GM10248 (cell line): ENCODE data around the gene GOLGA6L7.
"Not testable (repeated sequence)": the region's sequence is repeated elsewhere in the genome, so short reads cannot be mapped to it uniquely, and the experiment has no call there.

Experiments used
- CTCF ChIA-PET: fragments of 300-600 bp; sonication (Branson Sonifier 250); formaldehyde crosslinking; extraction: SDS; loops from one replicate; lab custom pipeline; 2021; ENCODE audit warnings: antibody characterized with exemption; lab: Yijun Ruan, JAX
- POLR2A ChIA-PET: fragments of 350-650 bp; sonication (Branson Sonifier 250); formaldehyde crosslinking; extraction: SDS; loops from one replicate; lab custom pipeline; 2020; ENCODE audit warnings: antibody characterized with exemption; lab: Yijun Ruan, JAX
- DNase-seq: peaks from one replicate; pipeline ENCODE4 v3.0.0; 2012; ENCODE audit errors: extremely low spot score
- TF ChIP-seq, protein P1 (sequence below): IDR thresholded peaks from 2 replicates; pipeline ENCODE4 v1.5.1; 2012; ENCODE audit warnings: mild to moderate bottlenecking, low read depth; ENCODE audit errors: extremely low read depth, missing control alignments, control extremely low read depth

Gene GOLGA6L7, protein sequence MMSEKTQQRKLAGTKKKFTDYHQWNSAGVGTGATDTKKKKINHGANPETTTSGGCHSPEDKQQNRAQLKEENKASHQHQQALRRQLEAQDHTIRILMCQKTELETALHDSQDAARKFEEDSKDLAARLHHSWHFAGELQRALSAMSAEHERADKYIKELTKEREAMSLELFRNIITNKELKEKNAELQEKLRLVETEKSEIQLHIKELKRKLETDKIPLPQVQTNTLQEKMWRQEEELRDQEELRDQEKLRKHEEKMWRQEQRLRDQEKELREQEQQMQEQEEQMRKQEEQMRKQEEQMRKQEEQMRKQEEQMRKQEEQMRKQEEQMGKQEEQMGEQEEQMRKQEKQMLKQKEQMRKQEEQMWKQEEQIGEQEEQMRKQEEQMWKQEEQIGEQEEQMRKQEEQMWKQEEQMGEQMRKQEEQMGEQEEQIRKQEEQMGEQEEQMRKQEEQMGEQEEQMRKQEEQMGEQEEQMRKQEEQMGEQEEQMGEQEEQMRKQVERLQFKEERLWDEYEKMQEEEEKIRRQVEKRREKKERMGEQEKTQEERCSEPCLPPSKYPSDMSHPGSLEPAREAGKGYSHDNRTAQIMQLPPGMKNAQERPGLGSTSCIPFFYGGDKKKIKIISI

DNA sequence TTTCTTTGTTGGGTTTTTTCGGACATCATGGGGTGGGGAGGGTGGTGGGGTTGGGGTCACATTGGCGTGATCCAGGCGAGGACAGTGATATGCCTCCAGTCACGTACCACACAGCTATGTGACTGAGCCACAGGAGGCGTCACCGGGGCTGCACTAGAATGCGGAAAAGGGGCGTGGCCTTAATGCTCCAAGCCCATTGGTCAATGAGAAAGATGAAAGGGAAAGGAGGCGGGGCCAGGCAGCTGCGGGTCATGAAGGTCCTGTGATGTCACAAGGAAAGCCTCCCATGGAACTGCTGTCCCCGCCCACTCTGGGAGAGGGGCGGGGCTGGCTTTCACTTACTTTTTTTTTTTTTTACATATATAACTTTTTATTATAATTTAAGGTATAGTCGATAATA, at the start of gene GOLGA6L7:
Gene GOLGA6L7 (minus strand): TSS at position 124 of the 400 bp plus-strand sequence. CDS start 95 bp downstream, at position 29.
- CTCF ChIA-PET, POLR2A ChIA-PET, DNase-seq: not testable (repeated sequence)

DNA sequence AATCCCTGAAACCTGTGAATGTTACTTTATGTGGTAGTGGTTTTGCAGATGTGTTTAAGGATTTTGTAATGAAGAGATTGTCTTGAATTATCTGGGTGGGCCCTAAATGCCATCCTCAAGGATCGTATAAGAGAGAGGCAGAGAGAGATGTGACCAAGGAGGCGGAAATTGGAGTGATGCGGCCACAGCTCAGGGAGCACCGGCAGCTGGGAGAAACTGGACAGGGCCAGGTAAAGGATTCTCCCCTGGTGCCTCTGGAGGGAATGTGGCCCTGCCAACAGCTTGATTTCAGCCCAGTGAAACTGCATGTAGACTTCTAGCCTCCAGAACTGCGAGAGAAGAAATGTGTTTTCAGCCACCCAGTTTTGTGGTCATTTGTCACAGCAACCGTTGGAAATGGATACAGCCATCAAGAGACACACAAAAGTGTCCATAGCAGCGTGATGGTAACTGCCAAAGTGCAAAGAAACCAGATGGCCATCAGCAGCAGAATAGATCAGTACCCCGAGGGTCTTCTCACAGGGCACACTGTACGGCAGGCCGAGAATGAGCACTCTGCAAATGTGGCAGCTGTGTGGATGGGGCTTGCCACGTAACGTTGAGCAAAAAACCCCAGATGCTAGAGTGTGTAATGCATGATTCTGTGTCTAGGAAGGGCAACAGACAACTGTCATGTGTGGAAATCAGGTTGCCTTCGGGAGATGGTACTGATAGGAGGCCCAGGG, 49.6 kb upstream of the GOLGA6L7 start:
- ChIA-PET POLR2A (no interaction called here), CTCF (no interaction called here)
- no peak for DNase-seq
- TF ChIP-seq, protein P1, sequence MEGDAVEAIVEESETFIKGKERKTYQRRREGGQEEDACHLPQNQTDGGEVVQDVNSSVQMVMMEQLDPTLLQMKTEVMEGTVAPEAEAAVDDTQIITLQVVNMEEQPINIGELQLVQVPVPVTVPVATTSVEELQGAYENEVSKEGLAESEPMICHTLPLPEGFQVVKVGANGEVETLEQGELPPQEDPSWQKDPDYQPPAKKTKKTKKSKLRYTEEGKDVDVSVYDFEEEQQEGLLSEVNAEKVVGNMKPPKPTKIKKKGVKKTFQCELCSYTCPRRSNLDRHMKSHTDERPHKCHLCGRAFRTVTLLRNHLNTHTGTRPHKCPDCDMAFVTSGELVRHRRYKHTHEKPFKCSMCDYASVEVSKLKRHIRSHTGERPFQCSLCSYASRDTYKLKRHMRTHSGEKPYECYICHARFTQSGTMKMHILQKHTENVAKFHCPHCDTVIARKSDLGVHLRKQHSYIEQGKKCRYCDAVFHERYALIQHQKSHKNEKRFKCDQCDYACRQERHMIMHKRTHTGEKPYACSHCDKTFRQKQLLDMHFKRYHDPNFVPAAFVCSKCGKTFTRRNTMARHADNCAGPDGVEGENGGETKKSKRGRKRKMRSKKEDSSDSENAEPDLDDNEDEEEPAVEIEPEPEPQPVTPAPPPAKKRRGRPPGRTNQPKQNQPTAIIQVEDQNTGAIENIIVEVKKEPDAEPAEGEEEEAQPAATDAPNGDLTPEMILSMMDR: no peak

DNA sequence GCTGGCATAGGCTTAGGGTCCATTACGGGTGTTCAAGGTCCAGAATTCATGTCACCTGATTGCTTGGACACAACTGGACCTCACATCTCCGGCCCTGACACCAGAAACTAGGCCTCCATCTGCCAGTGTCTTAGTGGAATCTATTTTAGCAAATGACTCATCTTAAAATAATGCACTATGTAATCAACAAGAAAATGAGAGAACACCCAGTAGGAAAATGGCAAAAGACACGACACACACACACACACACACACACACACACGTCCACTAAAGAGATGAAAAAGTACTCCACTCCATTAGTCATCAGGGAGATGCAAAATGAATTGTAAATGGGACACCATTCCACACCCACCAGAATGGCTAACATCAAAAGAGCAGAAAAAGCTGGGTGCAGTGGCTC, 48.5 kb upstream of the GOLGA6L7 start:
- TF ChIP-seq, protein P1: no peak
- DNase-seq: no peak
- CTCF ChIA-PET: no interaction called here
- POLR2A ChIA-PET: no interaction called here

DNA sequence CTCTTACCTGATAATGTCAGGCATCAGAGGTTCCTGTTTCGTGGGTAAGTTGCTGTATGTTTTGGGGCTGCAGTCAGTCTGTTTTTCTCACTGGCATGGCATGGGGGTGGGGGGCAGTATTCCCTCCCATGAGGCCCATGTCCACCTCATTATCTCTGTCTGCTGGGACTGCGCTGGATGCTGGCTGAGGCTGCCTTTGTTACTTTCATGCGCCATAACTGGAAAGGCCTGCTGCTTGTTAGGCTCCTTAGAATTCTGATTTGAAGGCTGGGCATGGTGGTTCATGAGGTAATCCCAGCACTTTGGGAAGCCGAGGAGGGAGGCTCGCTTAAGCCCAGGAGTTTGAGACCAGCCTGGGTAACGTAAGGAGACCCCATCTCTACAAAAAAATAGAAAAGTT, 47.1 kb upstream of the GOLGA6L7 start:
- TF ChIP-seq, protein P1: no peak
- ChIA-PET POLR2A (no interaction called here), CTCF (no interaction called here)

DNA sequence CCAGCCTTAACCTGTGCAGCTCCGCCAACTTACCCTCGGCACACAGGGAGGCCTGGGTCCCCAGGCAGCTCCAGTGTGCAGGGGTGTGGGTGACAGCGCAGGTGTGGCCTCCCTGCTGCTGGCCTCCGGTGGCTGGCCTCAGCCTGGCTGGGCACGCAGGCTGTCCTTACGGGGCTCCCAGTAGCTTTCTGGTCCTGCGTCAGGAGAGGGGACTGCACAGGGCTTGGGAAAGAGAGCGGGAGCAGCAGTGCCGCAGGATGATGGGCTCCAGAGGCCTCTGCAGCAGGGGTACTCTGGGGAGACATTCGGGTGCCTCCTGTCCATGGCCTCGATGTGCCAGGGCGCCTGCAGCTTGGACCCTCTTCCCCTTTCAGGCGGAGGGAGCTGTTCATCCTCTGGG, 46.7 kb upstream of the GOLGA6L7 start:
- CTCF ChIA-PET: no interaction called here
- POLR2A ChIA-PET: no interaction called here
- TF ChIP-seq, protein P1: no peak
- DNase-seq: no peak

More for the DNA sequence above, 47.1 kb upstream of the GOLGA6L7 start:
- no peak for DNase-seq

DNA sequence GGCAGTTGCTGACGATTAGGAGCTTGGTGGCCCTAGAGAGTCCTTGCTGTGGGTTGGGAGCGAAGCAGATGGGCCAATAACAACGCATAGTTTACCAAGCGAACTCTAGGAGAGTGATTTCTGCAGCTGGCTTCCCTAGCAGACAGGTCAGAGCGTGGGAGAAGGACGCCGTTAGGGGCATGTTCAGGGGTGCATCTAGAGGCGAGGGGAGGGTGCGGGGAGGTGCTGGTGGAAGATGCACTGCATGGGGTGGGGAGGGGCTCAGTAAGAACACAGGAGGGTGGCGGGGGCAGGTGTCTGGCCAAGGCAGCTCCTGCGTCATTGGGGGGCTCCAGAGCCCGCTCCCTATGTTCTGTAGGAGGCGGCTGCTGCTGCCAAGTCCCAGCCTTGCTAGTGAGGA, 46.2 kb upstream of the GOLGA6L7 start:
- ChIA-PET CTCF (no interaction called here), POLR2A (no interaction called here)

More for the DNA sequence above, 46.2 kb upstream of the GOLGA6L7 start:
- TF ChIP-seq, protein P1: no peak
- DNase-seq: no peak
